Astrocyte (in vitro differentiated cells and primary cell): ENCODE results near the gene HES3. TPM values are rescaled to one million over a fixed set of nuclear protein-coding genes. Genes with fewer than 3 reads are reported as not detected.
"Not testable (repeated sequence)": the region's sequence is repeated elsewhere in the genome, so short reads cannot be mapped to it uniquely, and the experiment has no call there.

ENCODE experiments used
- DNase-seq: peaks from one replicate; pipeline ENCODE4 v3.0.0-alpha.2; 2010; ENCODE audit warnings: low read depth
- FAIRE-seq: peaks from 2 replicates; lab custom pipeline; 2011; peaks lifted over from hg19 to GRCh38; lab: Jason Lieb, UNC
- H2AFZ ChIP-seq: 2 replicates; pipeline ENCODE4 v1.6.0; 2012; ENCODE audit warnings: low read depth, low read length, inconsistent platforms
- H3K27ac ChIP-seq: 2 replicates; pipeline ENCODE4 v1.5.1; 2011; ENCODE audit warnings: low read depth, low read length, inconsistent platforms
- H3K27me3 ChIP-seq: 2 replicates; pipeline ENCODE4 v1.6.0; 2011; ENCODE audit warnings: low read length, inconsistent platforms; ENCODE audit not compliant: insufficient read depth
- H3K36me3 ChIP-seq: 2 replicates; pipeline ENCODE4 v1.5.1; 2011; ENCODE audit warnings: low read length, inconsistent platforms; ENCODE audit not compliant: insufficient read depth
- H3K4me1 ChIP-seq: 2 replicates; pipeline ENCODE4 v1.5.1; 2011; ENCODE audit warnings: low read length, inconsistent platforms; ENCODE audit not compliant: insufficient read depth
- H3K4me2 ChIP-seq: 2 replicates; pipeline ENCODE4 v1.6.0; 2012; ENCODE audit warnings: low read length, inconsistent platforms
- H3K4me3 ChIP-seq: 2 replicates; pipeline ENCODE4 v1.5.1; 2011; ENCODE audit warnings: low read depth, mild to moderate bottlenecking, low read length, inconsistent platforms; ENCODE audit not compliant: insufficient read depth
- H3K79me2 ChIP-seq: 2 replicates; pipeline ENCODE4 v1.6.0; 2012; ENCODE audit warnings: mild to moderate bottlenecking, low read length, inconsistent platforms; ENCODE audit not compliant: insufficient read depth
- H3K9ac ChIP-seq: 2 replicates; pipeline ENCODE4 v1.6.0; 2012; ENCODE audit warnings: mild to moderate bottlenecking, low read length, inconsistent platforms
- H3K9me3 ChIP-seq: 2 replicates; pipeline ENCODE4 v1.5.1; 2012; ENCODE audit warnings: low read depth, mild to moderate bottlenecking, low read length, inconsistent platforms; ENCODE audit not compliant: insufficient read depth
- H4K20me1 ChIP-seq: 2 replicates; pipeline ENCODE4 v1.6.0; 2012; ENCODE audit warnings: low read length, inconsistent platforms; ENCODE audit not compliant: insufficient read depth
- H3K27ac Mint-ChIP-seq: one replicate; pipeline ENCODE4 v1.8.0; 2021; ENCODE audit warnings: mild to moderate bottlenecking, mixed read lengths; ENCODE audit not compliant: unreplicated experiment
- H3K27me3 Mint-ChIP-seq: one replicate; pipeline ENCODE4 v1.8.0; 2021; ENCODE audit warnings: low read depth, mixed read lengths; ENCODE audit not compliant: unreplicated experiment
- H3K36me3 Mint-ChIP-seq: one replicate; pipeline ENCODE4 v1.8.0; 2021; ENCODE audit warnings: low read depth, mixed read lengths; ENCODE audit not compliant: unreplicated experiment
- H3K4me1 Mint-ChIP-seq: one replicate; pipeline ENCODE4 v1.8.0; 2021; ENCODE audit warnings: low read depth, mixed read lengths; ENCODE audit not compliant: unreplicated experiment
- H3K4me3 Mint-ChIP-seq: one replicate; pipeline ENCODE4 v1.8.0; 2021; ENCODE audit warnings: mild to moderate bottlenecking, moderate library complexity, mixed read lengths; ENCODE audit not compliant: unreplicated experiment
- H3K9me3 Mint-ChIP-seq: one replicate; pipeline ENCODE4 v1.8.0; 2021; ENCODE audit warnings: mild to moderate bottlenecking, mixed read lengths; ENCODE audit not compliant: unreplicated experiment
- CTCF ChIP-seq: IDR thresholded peaks from 2 replicates; pipeline ENCODE4 v1.5.1; 2011; ENCODE audit warnings: low read depth, mild to moderate bottlenecking, inconsistent platforms, low read length, moderate library complexity; ENCODE audit not compliant: insufficient read depth
- EZH2 ChIP-seq: IDR thresholded peaks from 2 replicates; pipeline ENCODE4 v1.6.1; 2012; ENCODE audit warnings: mild to moderate bottlenecking, low read length, inconsistent platforms; ENCODE audit not compliant: insufficient read depth
- total RNA-seq: library from RNA; stranded (reverse); gene quantifications from 2 replicates; pipeline ENCODE4 v1.2.1, GENCODE V29; 2021

Gene HES3
- total RNA-seq, 1 donor from 2014 or later, result not detected

GRCh38 chr1:6212193-6212959, 31.6 kb upstream of the HES3 start:
- Histone ChIP-seq H3K79me2 (no peaks in the 10 kb centered on the region), H3K4me2 (no peak overlapping the region), H3K4me1 (peaks cover 12% of the 10 kb centered on the region), H2AFZ (no peak overlapping the region), H3K27me3 (no peaks in the 10 kb centered on the region), H3K9me3 (no peaks in the 10 kb centered on the region), H3K27ac (no peak overlapping the region), H4K20me1 (peaks cover 20% of the 10 kb centered on the region), H3K4me3 (no peak overlapping the region), H3K9ac (no peak overlapping the region), H3K36me3 (peaks cover 7% of the 10 kb centered on the region)
- FAIRE-seq (no peak), DNase-seq (no peak)
- Mint-ChIP-seq H3K4me1 (no peaks in the 10 kb centered on the region), H3K9me3 (no peaks in the 10 kb centered on the region), H3K4me3 (no peak overlapping the region), H3K27ac (no peak overlapping the region), H3K36me3 (peaks cover 22% of the 10 kb centered on the region), H3K27me3 (peaks cover 10% of the 10 kb centered on the region)
- TF ChIP-seq CTCF (no peak), EZH2 (no peak)

GRCh38 chr1:6218375-6219164, 25.4 kb upstream of the HES3 start:
- H3K4me1 Mint-ChIP-seq, result peaks cover 9% of the 10 kb centered on the region
- H3K4me1 ChIP-seq, result peaks cover 4% of the 10 kb centered on the region
- no peak for TF ChIP-seq CTCF
- no peak for TF ChIP-seq EZH2
- H3K4me3 Mint-ChIP-seq, result no peak overlapping the region
- no peak overlapping the region for H3K9ac ChIP-seq
- peaks cover 9% of the 10 kb centered on the region for H4K20me1 ChIP-seq
- no peak overlapping the region for H3K4me3 ChIP-seq
- FAIRE-seq, result no peak
- no peak overlapping the region for H2AFZ ChIP-seq
- H3K9me3 Mint-ChIP-seq, result no peaks in the 10 kb centered on the region
- H3K9me3 ChIP-seq, result no peaks in the 10 kb centered on the region
- no peak for DNase-seq
- H3K27ac ChIP-seq, result no peak overlapping the region
- peak overlapping the region; percentile 69 for H3K27ac Mint-ChIP-seq
- H3K36me3 Mint-ChIP-seq, result peaks cover 20% of the 10 kb centered on the region
- peaks cover 8% of the 10 kb centered on the region for H3K27me3 Mint-ChIP-seq
- H3K36me3 ChIP-seq, result peaks cover 3% of the 10 kb centered on the region
- no peak overlapping the region for H3K4me2 ChIP-seq
- no peaks in the 10 kb centered on the region for H3K79me2 ChIP-seq
- no peaks in the 10 kb centered on the region for H3K27me3 ChIP-seq

GRCh38 chr1:6219641-6220040, 24.3 kb upstream of the HES3 start:
- H4K20me1 ChIP-seq, H3K4me3 Mint-ChIP-seq, H3K27me3 ChIP-seq: not testable (repeated sequence)

More at GRCh38 chr1:6219641-6220040, 24.3 kb upstream of the HES3 start:
- H3K4me3 ChIP-seq, H3K9me3 Mint-ChIP-seq, H2AFZ ChIP-seq, H3K27ac ChIP-seq, H3K27ac Mint-ChIP-seq, H3K4me1 ChIP-seq, H3K4me2 ChIP-seq, DNase-seq, H3K9me3 ChIP-seq, FAIRE-seq, H3K9ac ChIP-seq, H3K27me3 Mint-ChIP-seq, H3K79me2 ChIP-seq, H3K4me1 Mint-ChIP-seq: not testable (repeated sequence)
- H3K36me3 Mint-ChIP-seq, result peaks cover 20% of the 10 kb centered on the region
- H3K36me3 ChIP-seq, result peaks cover 11% of the 10 kb centered on the region
